Suppressor macrophage treated with lipopolysaccharide for 1 hour (primary cell): Measurements from ENCODE around the gene TMEM178B.
"Not testable (repeated sequence)": the region's sequence is repeated elsewhere in the genome, so short reads cannot be mapped to it uniquely, and the experiment has no call there.

Experiments
- DNase-seq, 3 donors: peaks; one replicate each; pipeline ENCODE4 v3.0.0-alpha.2; 2020 to 2022

Gene TMEM178B

DNA sequence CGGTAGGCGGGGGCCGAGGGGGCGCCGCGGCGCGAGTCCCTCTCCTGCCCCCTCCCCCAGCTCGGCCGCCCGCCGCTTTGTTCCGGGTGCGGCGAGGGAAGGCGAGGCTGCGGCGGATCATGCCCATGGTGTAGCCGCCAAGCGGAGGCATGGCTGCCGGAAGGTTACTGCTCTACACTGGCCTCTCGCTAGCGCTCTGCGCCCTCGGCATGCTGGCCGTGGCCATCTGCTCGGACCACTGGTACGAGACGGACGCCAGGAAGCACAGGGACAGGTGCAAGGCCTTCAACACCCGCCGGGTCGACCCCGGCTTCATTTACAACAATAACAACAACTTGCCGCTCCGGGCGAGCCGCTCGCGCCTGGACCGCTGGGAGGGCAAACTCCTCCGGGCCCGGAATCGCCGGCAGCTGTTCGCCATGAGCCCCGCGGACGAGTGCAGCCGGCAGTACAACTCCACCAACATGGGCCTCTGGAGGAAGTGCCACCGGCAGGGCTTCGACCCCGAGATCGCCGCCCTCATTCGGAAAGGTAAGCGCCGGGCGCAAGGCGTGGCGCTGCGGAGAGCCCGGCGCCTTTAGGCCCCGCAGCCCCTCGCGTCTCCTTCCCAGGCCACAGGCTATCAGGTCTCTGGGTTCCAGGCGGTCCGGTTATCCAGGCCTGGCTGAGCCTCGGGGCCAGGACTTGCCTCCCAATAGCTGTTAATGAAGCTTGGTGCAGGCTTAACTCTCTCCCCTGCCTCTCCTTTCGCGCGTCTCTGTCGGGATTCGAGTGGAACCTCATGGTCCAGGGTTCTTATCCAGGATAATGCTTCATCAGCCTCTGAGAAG lies 513 bp downstream of the TMEM178B start:
- peak in 1 of 3 donors; percentile 7 for DNase-seq

- DNase-seq: no peak
Measured at GRCh38 chr7:141074997-141075396, 1.1 kb downstream of the TMEM178B start.

- no peak for DNase-seq
Measured at GRCh38 chr7:141076377-141076776, 2.5 kb downstream of the TMEM178B start.

DNA sequence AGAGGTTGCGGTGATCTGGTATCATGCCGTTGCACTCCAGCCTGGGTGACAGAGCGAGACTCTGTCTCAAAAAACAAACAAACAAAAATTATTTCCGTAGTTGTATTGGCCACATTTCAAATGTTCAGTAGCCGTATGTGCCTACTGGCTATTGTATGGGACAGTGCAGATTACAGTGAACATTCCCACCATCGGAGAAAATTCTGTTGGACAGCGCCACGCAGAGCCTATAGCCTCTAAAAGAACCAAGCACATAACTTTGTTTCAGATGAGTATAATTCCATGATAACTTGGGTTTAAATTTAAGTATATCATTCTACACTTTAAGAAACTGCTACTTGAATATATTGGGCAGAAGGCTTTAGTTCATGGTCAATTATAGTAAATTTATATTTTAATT lies 5.4 kb downstream of the TMEM178B start:
- DNase-seq: no peak

- not testable (repeated sequence) for DNase-seq
Measured at GRCh38 chr7:141089490-141089889, 15.6 kb downstream of the TMEM178B start.

DNA sequence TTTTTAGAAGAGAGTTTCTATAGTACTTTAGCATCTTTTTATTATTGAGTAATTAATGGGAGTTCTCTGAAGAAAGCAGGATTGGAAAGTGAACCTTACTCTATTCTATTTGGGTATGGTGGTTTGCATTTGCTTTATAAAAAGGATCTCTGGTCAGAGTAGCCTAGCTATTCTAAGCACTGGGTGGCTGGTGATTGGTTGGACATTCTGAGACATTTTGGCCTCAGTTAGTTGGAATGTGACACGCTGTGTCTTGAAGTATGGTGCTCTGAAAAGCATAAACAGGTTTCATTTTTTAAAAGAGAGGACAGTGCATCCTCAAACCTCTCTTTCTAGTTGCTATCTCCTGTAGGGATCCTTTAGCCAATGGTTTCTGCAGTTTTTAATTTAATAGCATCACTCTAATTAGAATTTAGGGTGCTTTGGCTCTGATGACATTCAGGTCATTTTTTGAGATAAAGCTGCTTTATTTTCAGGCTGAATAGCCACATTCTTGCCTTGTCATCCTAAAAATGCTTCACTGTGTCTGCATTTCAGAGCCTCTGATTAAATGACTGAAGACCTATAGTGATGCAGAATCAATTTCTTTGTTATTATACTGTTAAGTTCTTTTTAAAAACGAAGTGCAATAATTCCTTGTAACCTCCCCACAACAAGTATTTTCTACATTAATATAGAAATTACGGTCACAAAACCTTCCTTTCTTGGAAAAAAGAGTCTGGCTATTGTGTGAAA lies 20.6 kb downstream of the TMEM178B start:
- no peak for DNase-seq

GRCh38 chr7:141097430-141097829 lies 23.6 kb downstream of the TMEM178B start:
- peak; percentile 12 to 32 (median 23) for DNase-seq

GRCh38 chr7:141102436-141102835 lies 28.6 kb downstream of the TMEM178B start:
- DNase-seq: no peak

GRCh38 chr7:141103847-141104429 lies 30.1 kb downstream of the TMEM178B start:
- no peak for DNase-seq

GRCh38 chr7:141113131-141113530 lies 39.3 kb downstream of the TMEM178B start:
- no peak for DNase-seq

GRCh38 chr7:141114029-141114664 lies 40.3 kb downstream of the TMEM178B start:
- no peak for DNase-seq

DNA sequence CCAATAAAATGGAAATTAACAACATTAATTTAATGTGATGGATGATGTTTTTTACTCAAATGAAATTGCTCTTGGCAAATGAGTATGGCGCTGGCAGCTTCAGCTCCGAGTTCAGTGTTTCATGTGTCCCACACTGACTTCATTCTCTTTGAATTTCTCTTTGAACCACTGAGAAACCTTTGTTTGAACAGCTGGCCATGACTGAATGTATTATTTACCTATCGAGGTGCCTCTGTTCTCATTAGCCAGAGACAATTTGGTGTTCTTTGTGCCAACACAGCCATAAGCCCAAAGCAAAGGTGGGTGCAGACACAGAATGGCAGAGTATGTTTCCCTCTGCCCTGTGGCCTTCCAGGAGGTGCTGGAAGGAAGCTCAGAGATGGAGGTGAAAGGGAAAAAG lies 42.1 kb downstream of the TMEM178B start:
- DNase-seq: no peak

- DNase-seq: not testable (repeated sequence)
Measured at GRCh38 chr7:141116661-141117060, 42.8 kb downstream of the TMEM178B start.

DNA sequence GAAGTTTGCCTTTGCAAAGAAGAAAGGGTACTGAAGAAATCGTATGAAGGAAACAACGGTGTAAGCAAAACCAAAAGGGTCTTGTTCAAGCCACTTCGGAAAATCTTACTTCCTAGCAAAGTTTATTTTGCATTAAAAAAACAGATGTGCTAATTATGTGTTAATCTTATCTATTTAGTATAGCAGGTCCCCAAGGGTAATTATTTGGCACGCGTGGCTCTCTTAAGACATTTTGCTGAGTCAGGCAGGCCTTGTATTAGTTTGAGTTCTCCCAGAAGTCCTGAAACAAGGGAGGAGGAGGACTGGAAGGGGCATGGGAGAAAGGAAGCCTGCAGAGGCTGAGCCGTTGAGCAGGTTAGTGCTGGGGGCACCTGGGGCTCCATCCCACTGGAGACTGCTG lies 44.9 kb downstream of the TMEM178B start:
- no peak for DNase-seq

DNA sequence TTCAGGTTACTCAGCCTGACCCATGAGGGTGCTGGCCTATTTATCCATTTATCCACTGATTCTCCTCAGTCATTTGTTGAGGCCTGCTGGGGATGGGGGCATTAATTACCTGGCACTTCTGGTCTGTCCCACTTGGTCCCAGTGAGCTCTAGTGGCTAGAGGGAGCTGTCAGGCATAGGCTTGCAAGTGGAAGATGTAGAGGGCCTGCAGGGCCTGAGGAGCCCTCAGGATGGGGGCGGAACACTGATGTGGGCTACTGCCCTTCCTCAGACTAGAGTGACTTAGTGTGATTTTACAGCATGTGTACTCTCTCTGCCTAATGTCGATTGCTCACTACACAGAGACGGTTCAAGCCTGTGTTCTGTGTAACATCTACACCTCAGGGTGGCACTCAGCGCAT lies 45.3 kb downstream of the TMEM178B start:
- DNase-seq: no peak

DNA sequence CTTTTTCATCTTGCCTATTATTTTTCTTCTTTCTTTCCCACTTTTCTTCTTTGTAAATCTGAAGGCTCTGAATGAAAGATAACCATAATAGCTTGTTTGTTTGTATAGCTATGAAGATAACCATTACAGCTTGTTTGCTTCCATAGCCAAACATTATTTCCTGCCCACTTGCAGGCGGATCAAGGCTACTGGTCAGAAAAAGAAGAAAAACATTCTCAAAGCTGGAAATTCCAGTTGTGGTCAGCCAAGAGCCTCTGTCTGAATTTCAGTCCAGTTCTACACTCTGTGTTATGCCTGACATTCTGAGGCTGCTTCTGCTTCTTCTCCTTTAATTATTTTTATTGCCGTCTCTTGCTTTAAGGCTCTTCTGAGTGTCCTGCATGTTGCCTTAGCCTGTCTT lies 48.9 kb downstream of the TMEM178B start:
- DNase-seq: no peak

DNA sequence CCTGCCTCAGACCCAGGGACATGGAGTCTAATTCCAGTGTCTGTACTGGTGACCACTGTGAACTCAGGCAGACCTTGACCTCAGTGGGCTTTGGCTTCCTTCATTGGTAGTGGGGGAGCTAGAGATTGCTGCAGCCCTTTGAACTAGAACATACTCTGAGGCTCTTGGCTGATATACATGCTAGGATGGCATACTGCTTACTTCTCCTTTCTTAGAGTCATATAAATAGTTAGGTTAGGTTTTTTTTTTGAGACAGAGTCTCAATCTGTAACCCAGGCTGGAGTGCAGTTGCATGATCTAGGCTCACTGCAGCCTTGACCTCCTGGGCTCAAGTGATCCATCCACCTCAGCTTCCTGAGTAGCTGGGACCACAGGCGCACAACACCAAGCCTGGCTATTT lies 49.7 kb downstream of the TMEM178B start:
- DNase-seq: no peak

DNA sequence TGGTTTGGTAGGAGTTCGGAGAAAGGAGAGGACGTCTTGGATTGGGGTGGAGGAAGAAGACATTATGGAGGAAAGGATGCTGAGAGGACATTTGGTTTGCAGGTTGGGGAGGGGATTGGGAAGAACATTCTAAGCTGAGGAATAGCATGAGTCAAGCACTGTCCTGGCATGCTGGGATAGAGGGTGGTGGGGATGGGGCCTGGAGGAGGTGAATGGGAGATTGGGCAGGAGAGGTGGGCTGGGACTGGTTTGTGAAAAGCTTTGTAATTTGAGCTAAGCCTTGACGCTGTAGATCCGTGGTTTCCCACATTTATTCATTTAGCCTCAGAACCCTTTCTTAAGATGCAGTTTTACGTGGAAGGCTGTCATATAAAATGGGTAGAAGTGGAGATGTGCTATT lies 52.2 kb downstream of the TMEM178B start:
- DNase-seq: no peak

DNA sequence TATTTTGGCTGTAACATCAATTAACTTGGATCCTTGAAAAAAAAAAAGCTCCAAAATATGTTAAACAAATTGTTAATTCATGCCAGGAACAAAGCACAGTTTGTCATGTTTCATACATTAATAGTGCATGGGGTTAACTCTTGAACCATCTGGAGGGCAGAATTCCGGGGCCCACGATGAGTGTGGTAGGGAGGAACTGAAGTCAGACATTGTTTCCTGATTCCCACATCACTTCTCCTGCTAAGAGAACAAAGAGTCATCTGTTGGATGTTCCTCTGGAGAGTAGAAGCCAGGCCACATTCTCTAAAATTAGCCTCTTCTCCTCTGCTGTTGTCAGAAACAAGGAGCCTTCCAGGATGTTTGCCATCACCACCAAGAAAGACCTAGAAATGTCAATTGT lies 54.6 kb downstream of the TMEM178B start:
- DNase-seq: no peak

DNA sequence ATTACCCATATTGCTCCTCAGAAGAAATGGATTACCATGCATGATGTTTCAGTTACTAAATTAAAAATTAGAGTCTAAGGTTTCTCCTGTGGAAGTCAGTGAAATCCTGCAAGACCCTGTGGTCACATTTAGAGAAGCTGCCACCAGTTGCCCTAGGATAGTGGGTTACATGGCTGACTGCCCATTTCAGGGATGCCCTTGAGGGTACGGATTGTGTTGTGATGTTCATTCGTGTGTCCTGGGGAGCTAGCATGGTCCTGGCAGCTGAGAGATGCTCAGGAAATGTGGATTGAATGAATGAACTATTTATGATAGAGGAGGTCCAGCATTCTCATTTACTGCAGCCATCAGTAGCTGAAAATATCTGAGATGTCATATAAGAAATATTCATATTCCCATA lies 55.1 kb downstream of the TMEM178B start:
- no peak for DNase-seq

GRCh38 chr7:141132671-141133070 lies 58.8 kb downstream of the TMEM178B start:
- no peak for DNase-seq

- no peak for DNase-seq
Measured at GRCh38 chr7:141133646-141134045, 59.8 kb downstream of the TMEM178B start.

GRCh38 chr7:141142058-141142457 lies 68.2 kb downstream of the TMEM178B start:
- DNase-seq: no peak
